Fibroblast of the aortic adventitia (primary cell): Measurements from ENCODE around the gene RAPH1. TPM values are rescaled to one million over a fixed set of nuclear protein-coding genes. Genes with fewer than 3 reads are reported as not detected.

Experiments used
- DNase-seq: peaks from one replicate; pipeline ENCODE4 v3.0.0-alpha.2; 2010; ENCODE audit warnings: low read depth
- H3K4me3 ChIP-seq: 2 replicates; pipeline ENCODE4 v1.5.1; 2011; ENCODE audit warnings: low read depth, mild to moderate bottlenecking, control low read depth, low read length, moderate library complexity
- CTCF ChIP-seq: IDR thresholded peaks from 2 replicates; pipeline ENCODE4 v1.5.1; 2011; ENCODE audit warnings: mild to moderate bottlenecking, low read length, control low read depth, inconsistent platforms; ENCODE audit not compliant: insufficient read depth
- total RNA-seq: library from RNA; depleted of rRNA; stranded (reverse); fragments of >200 nt; gene quantifications from 2 replicates; pipeline ENCODE4 v1.2.3, GENCODE V29; 2012; ENCODE audit warnings: low replicate concordance

The RAPH1 gene
- total RNA-seq, 1 donor = 18.8 TPM

GRCh38 chr2:203566161-203566560, 31.1 kb upstream of the RAPH1 start:
- H3K4me3 ChIP-seq = no peak overlapping the region
- no peak for TF ChIP-seq CTCF
- no peak for DNase-seq

GRCh38 chr2:203565076-203565475, 30.0 kb upstream of the RAPH1 start:
- DNase-seq = no peak
- TF ChIP-seq CTCF = no peak
- H3K4me3 ChIP-seq = no peak overlapping the region

GRCh38 chr2:203562268-203562667, 27.2 kb upstream of the RAPH1 start:
- TF ChIP-seq CTCF = no peak
- H3K4me3 ChIP-seq = no peak overlapping the region
- DNase-seq = no peak

- no peak for TF ChIP-seq CTCF
- H3K4me3 ChIP-seq = no peak overlapping the region
- no peak for DNase-seq
Measured at GRCh38 chr2:203559641-203560040, 24.5 kb upstream of the RAPH1 start.

- no peak for DNase-seq
- no peak overlapping the region for H3K4me3 ChIP-seq
- TF ChIP-seq CTCF = no peak
Measured at GRCh38 chr2:203553784-203554183, 18.7 kb upstream of the RAPH1 start.

- no peak for TF ChIP-seq CTCF
- peak; percentile 41 for DNase-seq
- no peak overlapping the region for H3K4me3 ChIP-seq
Measured at GRCh38 chr2:203551778-203552177, 16.7 kb upstream of the RAPH1 start.

GRCh38 chr2:203550266-203550665, 15.2 kb upstream of the RAPH1 start:
- DNase-seq = no peak
- H3K4me3 ChIP-seq = no peak overlapping the region
- no peak for TF ChIP-seq CTCF
